ENCODE results near the gene UBA7. TPM values are rescaled to one million over a fixed set of nuclear protein-coding genes. Genes with fewer than 3 reads are reported as not detected.
"Not testable (repeated sequence)": the region's sequence is repeated elsewhere in the genome, so short reads cannot be mapped to it uniquely, and the experiment has no call there.

UBA7 gene
- total RNA-seq, 2 experiments from 2014 or later, result 85.6 to 86.4 TPM

DNA sequence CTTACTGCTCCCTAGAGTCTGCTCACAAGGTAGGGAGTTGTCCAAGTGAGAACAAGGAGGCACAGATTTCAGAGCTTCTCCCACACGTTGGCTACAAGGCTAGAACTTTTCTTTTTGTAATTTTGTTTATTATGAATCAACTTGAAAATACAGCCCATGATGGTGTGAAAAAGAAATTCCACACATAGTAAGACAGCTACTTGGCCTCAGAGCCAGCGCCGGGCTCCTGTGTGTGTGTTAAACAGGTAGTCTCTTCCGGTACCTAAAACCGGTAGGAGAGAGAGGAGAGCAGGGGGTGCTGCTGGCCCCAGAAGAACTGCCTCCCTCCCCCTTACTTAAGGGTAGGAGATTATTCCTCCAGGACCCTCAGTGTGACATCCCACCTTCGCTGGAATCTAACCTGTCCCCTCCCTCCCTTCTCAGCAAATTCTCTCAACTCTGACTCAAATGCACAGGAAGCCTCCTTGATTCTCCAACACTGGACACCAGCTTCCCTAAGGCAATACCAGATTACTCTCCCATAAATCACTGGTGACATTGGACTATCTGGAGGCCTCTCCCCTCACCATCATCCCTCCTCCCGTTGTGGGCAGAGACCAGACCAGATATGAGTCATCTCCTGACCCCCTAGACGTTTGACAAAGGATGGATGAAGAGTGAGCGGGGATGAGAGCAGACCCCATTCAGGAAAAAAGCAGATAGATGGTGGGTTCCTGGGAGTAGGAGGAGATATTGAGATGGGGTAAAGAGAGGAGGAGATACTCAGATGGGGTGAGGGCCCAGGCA is 22.9 kb downstream of the UBA7 start:
- Mint-ChIP-seq H3K27ac (no peak overlapping the region), H3K27me3 (no peaks in the 10 kb centered on the region), H3K4me3 (no peak overlapping the region), H3K36me3 (no peaks in the 10 kb centered on the region), H3K4me1 (ENCODE audit: low read depth) (peaks cover 5% of the 10 kb centered on the region), H3K9me3 (no peaks in the 10 kb centered on the region)
- ChIA-PET POLR2A (no interaction called here), CTCF (interaction anchor here (0.9 kb wide), 1 partner anchor 11 kb away, joined by 3 read pairs; no protein-coding TSS in a partner anchor)
- intact Hi-C loops (cut with micrococcal nuclease), result no loop called here
- DNase-seq, result no peak

GRCh38 chr3:49788056-49788455 is 25.7 kb downstream of the UBA7 start:
- H3K4me3 Mint-ChIP-seq, result no peak overlapping the region
- no peaks in the 10 kb centered on the region for H3K27me3 Mint-ChIP-seq
- H3K9me3 Mint-ChIP-seq, result no peaks in the 10 kb centered on the region
- H3K27ac Mint-ChIP-seq, result no peak overlapping the region
- CTCF ChIA-PET, result interaction anchor here (2.6 to 3.5 kb wide), 2 partner anchors 15 to 51 kb away, joined by 17 to 34 read pairs; partner anchors contain the start of gene INKA1
- no peak for DNase-seq
- POLR2A ChIA-PET, result no interaction called here
- H3K4me1 Mint-ChIP-seq (ENCODE audit: low read depth), result peaks cover 15% of the 10 kb centered on the region
- H3K36me3 Mint-ChIP-seq, result peaks cover 16% of the 10 kb centered on the region
- intact Hi-C loops (cut with micrococcal nuclease), result loop anchor here (5.0 kb wide), 2 partner anchors 49 to 69 kb away; partner anchors contain the start of gene TRAIP

- Mint-ChIP-seq H3K27me3 (no peaks in the 10 kb centered on the region), H3K4me1 (ENCODE audit: low read depth) (peaks cover 15% of the 10 kb centered on the region), H3K4me3 (no peak overlapping the region), H3K36me3 (peaks cover 16% of the 10 kb centered on the region), H3K9me3 (no peaks in the 10 kb centered on the region), H3K27ac (no peak overlapping the region)
- ChIA-PET CTCF (interaction anchor here (2.6 to 3.5 kb wide), 2 partner anchors 16 to 51 kb away, joined by 17 to 34 read pairs; partner anchors contain the start of gene INKA1), POLR2A (interaction anchor here (0.6 kb wide), 1 partner anchor 14 kb away, joined by 6 read pairs; no protein-coding TSS in a partner anchor)
- intact Hi-C loops (cut with micrococcal nuclease), result loop anchor here (2.0 to 5.0 kb wide), 3 partner anchors 50 to 70 kb away; partner anchors contain the start of gene TRAIP
- no peak for DNase-seq
Observed at GRCh38 chr3:49787536-49787935, 26.2 kb downstream of the UBA7 start.

GRCh38 chr3:49787182-49787464 is 26.6 kb downstream of the UBA7 start:
- Mint-ChIP-seq H3K36me3 (peaks cover 18% of the 10 kb centered on the region), H3K4me3 (peak overlapping the region; percentile 83), H3K27me3 (no peaks in the 10 kb centered on the region), H3K4me1 (ENCODE audit: low read depth) (peaks cover 18% of the 10 kb centered on the region), H3K27ac (peak overlapping the region; percentile 89), H3K9me3 (no peaks in the 10 kb centered on the region)
- CTCF ChIA-PET, result interaction anchor here (2.6 to 3.5 kb wide), 2 partner anchors 16 to 52 kb away, joined by 17 to 34 read pairs; partner anchors contain the start of gene INKA1
- intact Hi-C loops (cut with micrococcal nuclease), result loop anchor here (2.0 to 5.0 kb wide), 3 partner anchors 50 to 70 kb away; partner anchors contain the start of gene TRAIP
- DNase-seq, result no peak
- POLR2A ChIA-PET, result interaction anchor here (0.6 kb wide), 1 partner anchor 15 kb away, joined by 6 read pairs; no protein-coding TSS in a partner anchor

DNA sequence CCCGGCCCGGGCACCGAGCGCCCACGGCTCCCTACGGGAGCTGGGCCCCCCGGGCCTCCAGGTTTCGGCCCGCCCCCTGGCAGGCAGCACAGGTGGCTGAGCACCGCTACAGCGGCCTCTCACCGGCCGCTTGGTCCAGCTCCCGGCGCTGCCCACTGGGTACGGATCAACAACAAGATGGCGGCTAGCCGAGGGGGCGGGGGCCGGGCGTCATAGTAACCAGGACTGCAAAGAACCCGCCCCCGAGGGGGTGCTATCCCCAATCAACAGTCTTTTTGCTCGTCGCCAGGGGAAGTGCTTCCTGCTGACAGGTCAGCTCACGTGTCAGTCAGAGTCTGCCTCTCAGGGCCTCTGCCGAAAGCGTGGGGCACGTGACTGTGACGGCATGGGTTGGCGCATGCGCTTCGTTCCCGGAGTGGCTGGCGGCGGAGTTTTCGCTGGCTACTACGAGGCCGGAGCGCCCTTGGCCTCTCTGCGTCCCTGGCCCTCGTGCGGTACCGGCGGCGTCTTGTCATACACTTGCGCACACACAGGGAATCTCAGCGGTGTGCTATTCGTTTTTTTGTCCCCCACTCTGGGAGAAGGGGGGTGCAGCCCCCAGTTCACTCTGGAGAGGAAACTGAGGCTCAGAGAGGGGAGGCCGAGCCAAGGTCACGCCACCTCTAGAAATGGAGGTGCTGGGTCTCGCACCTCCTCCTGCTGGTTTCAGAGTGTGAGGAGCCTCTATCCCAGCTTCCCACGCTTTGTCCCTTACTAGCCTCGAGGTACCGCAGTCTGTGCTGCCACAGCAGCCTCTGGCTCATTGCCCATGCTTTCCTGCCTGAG is 27.2 kb downstream of the UBA7 start, which contains the start of gene IP6K1:
TSS of gene IP6K1 (minus strand) at position 186 of the 825 bp plus-strand sequence. CDS start 38,502 bp downstream, outside the sequence.
- DNase-seq, result peak; percentile 100
- CTCF ChIA-PET, result interaction anchor here (2.6 to 3.5 kb wide), 2 partner anchors 17 to 52 kb away, joined by 17 to 34 read pairs; partner anchors contain the start of gene INKA1
- Mint-ChIP-seq H3K4me1 (ENCODE audit: low read depth) (peaks cover 19% of the 10 kb centered on the region), H3K9me3 (no peaks in the 10 kb centered on the region), H3K27me3 (no peaks in the 10 kb centered on the region), H3K36me3 (peaks cover 19% of the 10 kb centered on the region), H3K27ac (peak within 1 kb of the TSS; percentile 89), H3K4me3 (peak within 1 kb of the TSS; percentile 83)
- POLR2A ChIA-PET, result interaction anchor here (1.1 to 1.9 kb wide), 3 partner anchors 11 to 20 kb away, joined by 4 to 7 read pairs (median 4); partner anchors contain the start of gene INKA1
- intact Hi-C loops (cut with micrococcal nuclease), result loop anchor here (1.0 to 5.0 kb wide), 4 partner anchors 16 to 71 kb away; partner anchors contain the start of gene TRAIP

GRCh38 chr3:49785565-49786356 is 28.0 kb downstream of the UBA7 start:
- H3K9me3 Mint-ChIP-seq, result no peaks in the 10 kb centered on the region
- no peaks in the 10 kb centered on the region for H3K27me3 Mint-ChIP-seq
- peak; percentile 46 for DNase-seq
- H3K36me3 Mint-ChIP-seq, result peaks cover 22% of the 10 kb centered on the region
- peaks cover 26% of the 10 kb centered on the region for H3K4me1 Mint-ChIP-seq (ENCODE audit: low read depth)
- POLR2A ChIA-PET, result interaction anchor here (0.6 to 1.9 kb wide), 4 partner anchors 10 to 61 kb away, joined by 3 to 7 read pairs (median 4); partner anchors contain the start of gene INKA1
- peak overlapping the region; percentile 83 for H3K27ac Mint-ChIP-seq
- H3K4me3 Mint-ChIP-seq, result peak overlapping the region; percentile 83
- CTCF ChIA-PET, result interaction anchor here (3.5 kb wide), 1 partner anchor 17 kb away, joined by 34 read pairs; the partner anchor contains the start of gene INKA1
- intact Hi-C loops (cut with micrococcal nuclease), result loop anchor here (1.0 to 5.0 kb wide), 4 partner anchors 17 to 72 kb away; partner anchors contain the start of gene TRAIP

- peaks cover 41% of the 10 kb centered on the region for H3K4me1 Mint-ChIP-seq (ENCODE audit: low read depth)
- CTCF ChIA-PET, result interaction anchor here (0.8 to 0.9 kb wide), 2 partner anchors 57 to 101 kb away, joined by 4 to 5 read pairs; no protein-coding TSS in a partner anchor
- H3K4me3 Mint-ChIP-seq, result not testable (repeated sequence)
Observed at GRCh38 chr3:49782277-49782676, 31.5 kb downstream of the UBA7 start.

GRCh38 chr3:49781415-49782199 is 32.1 kb downstream of the UBA7 start:
- intact Hi-C loops (cut with micrococcal nuclease), result no loop called here
- H3K36me3 Mint-ChIP-seq, result peaks cover 24% of the 10 kb centered on the region
- H3K4me3 Mint-ChIP-seq, result no peak overlapping the region
- H3K27me3 Mint-ChIP-seq, result no peaks in the 10 kb centered on the region
- no peaks in the 10 kb centered on the region for H3K9me3 Mint-ChIP-seq
- POLR2A ChIA-PET, result interaction anchor here (0.6 kb wide), 1 partner anchor 16 kb away, joined by 5 read pairs; no protein-coding TSS in a partner anchor
- H3K27ac Mint-ChIP-seq, result no peak overlapping the region
- DNase-seq, result no peak
- CTCF ChIA-PET, result interaction anchor here (0.8 kb wide), 1 partner anchor 101 kb away, joined by 5 read pairs; no protein-coding TSS in a partner anchor
- H3K4me1 Mint-ChIP-seq (ENCODE audit: low read depth), result peaks cover 38% of the 10 kb centered on the region

More at GRCh38 chr3:49782277-49782676, 31.5 kb downstream of the UBA7 start:
- H3K9me3 Mint-ChIP-seq; intact Hi-C loops (cut with micrococcal nuclease); H3K27ac Mint-ChIP-seq; H3K27me3 Mint-ChIP-seq; DNase-seq: not testable (repeated sequence)
- peaks cover 24% of the 10 kb centered on the region for H3K36me3 Mint-ChIP-seq
- POLR2A ChIA-PET, result interaction anchor here (1.3 kb wide), 1 partner anchor 17 kb away, joined by 3 read pairs; the partner anchor contains the start of gene CDHR4

- CTCF ChIA-PET, result interaction anchor here (1.0 kb wide), 1 partner anchor 38 kb away, joined by 3 read pairs; no protein-coding TSS in a partner anchor
- H3K27ac Mint-ChIP-seq; H3K27me3 Mint-ChIP-seq; H3K4me3 Mint-ChIP-seq; DNase-seq; H3K9me3 Mint-ChIP-seq; intact Hi-C loops (cut with micrococcal nuclease): not testable (repeated sequence)
- Mint-ChIP-seq H3K4me1 (ENCODE audit: low read depth) (peaks cover 38% of the 10 kb centered on the region), H3K36me3 (peaks cover 24% of the 10 kb centered on the region)
- POLR2A ChIA-PET, result interaction anchor here (0.6 kb wide), 2 partner anchors 15 to 253 kb away, joined by 4 to 5 read pairs; no protein-coding TSS in a partner anchor
Observed at GRCh38 chr3:49780975-49781365, 32.8 kb downstream of the UBA7 start.

All from activated CD4-positive, alpha-beta memory T cell treated with anti-CD3 and anti-CD28 coated beads for 36 hours (primary cell).